Stimulated activated CD4-positive, alpha-beta T cell treated with anti-CD3 and anti-CD28 coated beads, Interleukin-15, amount 100 ng/mL, for 1 hour (primary cell): ENCODE results near the gene PMM1.
"Not testable (repeated sequence)": the region's sequence is repeated elsewhere in the genome, so short reads cannot be mapped to it uniquely, and the experiment has no call there.

Experiments used
- DNase-seq, 2 donors: peaks; one replicate each; pipeline ENCODE4 v3.0.0-alpha.2; 2020; ENCODE audit warnings: low read depth in 1 of 2, low spot score in 1 of 2

PMM1 gene

DNA sequence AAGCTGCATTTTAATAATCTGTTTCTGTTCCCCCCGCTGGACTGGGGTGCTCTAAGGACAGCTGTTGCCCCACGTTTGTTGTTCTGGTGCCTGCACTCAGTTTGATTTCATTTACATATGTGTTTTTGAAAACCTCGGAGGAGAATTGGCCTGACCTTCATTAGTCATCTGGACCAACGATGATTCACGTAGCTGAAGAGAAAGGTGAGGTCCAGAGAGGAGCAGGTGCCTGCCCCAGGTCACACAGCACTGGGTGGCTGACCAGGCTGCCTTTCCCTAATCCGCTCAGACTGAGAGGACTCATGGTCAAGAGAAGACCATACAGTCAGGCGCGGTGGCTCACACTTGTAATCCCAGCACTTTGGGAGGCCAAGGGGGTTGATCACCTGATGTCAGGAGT is 25.1 kb downstream of the PMM1 start:
- DNase-seq: no peak

- no peak for DNase-seq
These were observed 26.5 kb downstream of the PMM1 start for GRCh38 chr22:41563051-41563711.

DNA sequence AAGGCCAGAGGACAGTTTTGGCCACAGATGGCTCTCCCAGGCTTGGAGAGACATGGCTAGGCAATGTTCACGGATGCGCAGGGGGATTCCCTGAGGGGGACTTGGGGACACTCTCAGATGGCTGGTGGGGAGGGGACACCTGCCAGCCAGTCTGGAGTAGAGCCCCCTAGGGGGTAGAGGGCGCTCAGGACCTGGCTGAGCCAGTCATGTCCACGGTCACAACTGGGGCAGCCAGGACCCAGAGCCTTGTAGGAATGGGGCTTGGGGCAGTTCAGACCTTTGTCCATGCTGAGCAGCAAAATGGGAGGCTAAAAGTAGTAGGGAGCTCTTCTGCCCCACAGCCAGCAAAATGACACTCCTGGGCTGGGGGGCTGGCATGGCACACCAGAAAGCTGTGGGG is 27.2 kb downstream of the PMM1 start:
- DNase-seq: no peak

DNA sequence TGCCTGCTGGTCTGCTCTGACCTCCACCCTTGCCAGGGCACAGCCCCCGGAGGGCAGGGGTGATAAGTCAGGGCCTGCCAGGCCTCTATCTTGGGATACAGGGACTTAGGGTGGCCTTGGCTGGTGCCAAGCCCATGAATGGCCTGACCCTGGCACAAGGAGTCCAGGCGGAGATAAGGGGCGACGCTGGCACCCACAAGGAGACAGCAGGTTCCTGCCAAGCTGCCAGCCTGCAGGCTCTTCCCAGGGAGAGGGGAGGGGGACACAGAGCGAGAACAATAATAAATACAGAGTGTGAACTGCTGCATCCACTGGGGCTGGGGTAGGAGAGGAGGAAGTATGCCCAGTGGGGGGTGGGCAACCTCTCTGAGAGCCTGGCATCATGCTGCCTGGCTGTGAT is 27.9 kb downstream of the PMM1 start:
- no peak for DNase-seq

DNA sequence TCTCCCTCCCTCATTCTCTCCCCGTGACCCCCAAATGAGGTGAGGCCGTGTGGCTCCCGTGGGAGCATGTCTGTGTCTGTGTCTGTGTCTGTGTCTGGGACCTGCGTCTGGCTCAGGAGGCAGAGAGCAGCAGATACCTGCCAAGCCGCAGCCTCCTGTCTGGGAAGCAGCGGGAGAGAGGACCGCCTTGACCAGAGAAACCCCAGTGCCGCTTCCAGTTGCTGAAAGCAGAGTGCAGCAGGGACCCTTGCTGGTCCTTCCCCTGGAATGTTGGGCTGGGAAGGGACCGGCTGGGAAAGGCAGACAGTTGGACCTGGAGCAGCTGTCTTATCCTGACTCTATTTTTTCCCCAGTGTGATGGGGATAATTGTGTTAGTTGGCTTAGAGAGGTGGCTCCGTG is 28.3 kb downstream of the PMM1 start:
- DNase-seq: no peak

DNA sequence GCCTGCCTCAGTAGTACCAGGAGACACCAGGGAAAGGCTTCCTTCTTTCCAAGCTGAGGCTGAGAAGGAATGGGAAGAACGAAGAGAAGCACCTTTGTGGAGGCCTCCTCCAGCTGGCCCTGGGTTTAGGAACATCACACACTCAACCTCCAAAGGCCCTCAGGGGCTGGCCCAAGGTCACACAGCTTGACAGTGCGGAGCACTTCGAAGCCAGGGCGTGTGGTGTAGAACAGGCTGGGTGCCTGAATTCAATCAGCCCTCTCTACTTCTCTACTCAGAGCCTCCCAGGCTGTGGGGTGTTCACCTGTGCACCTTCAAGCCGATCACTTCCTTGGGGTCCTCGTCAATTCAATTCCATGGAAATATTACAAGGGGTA is 29.6 kb downstream of the PMM1 start:
- no peak for DNase-seq

- not testable (repeated sequence) for DNase-seq
These were observed 31.4 kb downstream of the PMM1 start for GRCh38 chr22:41558241-41558630.

- no peak for DNase-seq
These were observed 32.0 kb downstream of the PMM1 start for GRCh38 chr22:41557401-41558240.

DNA sequence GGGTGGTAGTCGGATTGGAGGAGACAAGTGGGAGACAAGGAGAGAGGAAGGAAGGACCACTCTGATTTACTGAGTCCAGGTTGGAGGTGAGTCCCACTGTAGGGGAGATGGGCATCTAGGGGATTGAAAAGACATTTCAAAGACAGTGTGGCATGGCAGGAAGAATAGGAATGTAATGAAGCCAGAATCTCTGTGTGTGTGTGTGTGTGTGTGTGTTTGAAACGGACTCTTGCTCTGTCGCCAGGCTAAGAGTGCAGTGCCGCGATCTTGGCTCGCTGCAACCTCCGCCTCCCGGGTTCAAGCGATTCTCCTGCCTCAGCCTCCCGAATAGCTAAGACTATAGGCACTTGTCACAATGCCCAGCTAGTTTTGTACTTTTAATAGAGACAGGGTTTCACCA is 33.1 kb downstream of the PMM1 start:
- DNase-seq: no peak

DNA sequence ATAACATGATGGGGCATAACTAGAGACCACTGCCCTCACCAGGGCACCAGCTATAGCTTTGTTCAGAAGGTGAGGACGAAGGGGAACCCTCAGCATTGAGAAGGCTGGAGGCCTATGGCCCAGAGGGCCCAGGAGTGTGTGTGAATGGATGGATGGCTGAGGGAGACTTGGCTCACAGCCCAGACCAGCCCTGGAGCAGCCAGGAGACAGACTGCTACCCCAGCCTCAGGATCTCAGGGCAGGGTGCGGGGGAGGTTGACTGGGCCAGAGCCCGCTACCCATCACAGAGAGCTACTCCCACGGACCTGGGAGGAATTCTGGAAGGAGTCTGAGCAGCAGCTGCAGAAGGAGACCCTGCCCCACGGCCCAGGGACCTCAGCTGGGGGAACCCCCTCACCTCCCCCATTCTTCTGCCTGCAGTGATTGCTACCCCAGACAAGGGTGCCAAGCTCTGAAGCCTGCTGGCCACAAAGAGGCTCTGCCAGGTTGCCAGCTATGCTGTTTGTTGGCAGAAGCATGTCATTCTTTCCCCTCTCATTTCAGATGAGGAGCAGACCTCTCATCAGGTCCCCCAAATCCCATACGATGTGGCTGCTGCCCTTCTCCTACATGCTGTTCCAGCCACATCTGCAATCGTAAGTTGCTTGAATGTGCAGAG is 34.2 kb downstream of the PMM1 start:
- DNase-seq: no peak

DNA sequence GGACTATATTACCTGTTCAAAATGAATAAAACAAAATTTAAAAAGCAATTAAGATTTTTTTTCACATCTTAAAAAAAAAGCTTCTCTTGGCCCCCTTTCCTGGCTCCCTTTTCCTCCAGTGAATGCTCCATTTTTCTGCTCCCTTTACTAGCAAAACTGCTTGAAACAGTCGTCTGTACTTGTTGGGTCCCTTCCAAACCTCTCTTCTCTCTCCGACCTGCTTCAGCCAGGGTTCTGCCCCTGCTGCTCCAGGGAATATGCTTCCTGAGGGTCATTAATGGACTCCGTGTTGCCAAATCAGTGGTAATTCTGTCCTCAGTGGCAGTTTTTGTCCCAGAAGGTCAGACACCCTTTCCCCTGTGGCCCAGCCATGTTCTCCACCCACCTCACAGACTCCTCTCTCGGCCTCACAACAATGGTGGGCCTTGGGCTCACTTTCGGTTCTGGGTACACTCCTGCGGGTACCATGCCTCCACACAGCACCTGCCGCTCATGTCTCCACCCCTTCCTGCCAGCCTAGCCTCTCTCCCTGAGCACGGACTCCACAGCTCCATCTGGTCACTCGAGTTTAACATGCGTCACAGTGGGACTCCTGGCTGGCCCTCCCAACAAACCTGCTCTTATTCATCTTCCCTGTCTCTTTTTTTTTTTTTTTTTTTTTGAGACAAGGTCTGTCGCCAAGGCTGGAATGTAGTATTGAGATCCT is 37.6 kb downstream of the PMM1 start:
- DNase-seq: no peak

- DNase-seq: no peak
These were observed 38.6 kb downstream of the PMM1 start for GRCh38 chr22:41550952-41551491.

GRCh38 chr22:41548830-41549211 is 40.8 kb downstream of the PMM1 start:
- no peak for DNase-seq

GRCh38 chr22:41544671-41545476 is 44.8 kb downstream of the PMM1 start:
- DNase-seq: no peak

GRCh38 chr22:41543854-41544670 is 45.6 kb downstream of the PMM1 start, which contains the start of gene POLR3H:
TSS of gene POLR3H (minus strand) at chr22:41544470. CDS start at chr22:41544101, 369 bp downstream.
- DNase-seq: peak; percentile 91 to 95

DNA sequence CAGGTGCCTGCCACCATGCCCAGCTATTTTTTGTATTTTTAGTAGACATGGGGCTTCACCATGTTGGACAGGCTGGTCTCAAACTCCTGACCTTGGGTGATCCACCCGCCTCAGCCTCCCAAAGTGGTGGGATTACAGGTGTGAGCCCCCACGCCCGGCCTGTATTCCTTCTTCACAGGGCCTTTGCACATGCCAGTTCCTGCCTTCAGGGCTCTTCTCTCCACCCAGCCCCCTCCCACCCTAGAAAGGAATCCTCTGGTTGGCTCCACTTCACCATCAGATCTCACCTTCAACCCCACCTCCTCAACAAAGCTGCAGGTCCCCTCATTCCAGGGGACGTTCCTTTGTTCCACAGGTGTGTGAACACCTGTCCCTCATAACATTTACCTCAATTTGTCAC is 47.4 kb downstream of the PMM1 start:
- DNase-seq: no peak

DNA sequence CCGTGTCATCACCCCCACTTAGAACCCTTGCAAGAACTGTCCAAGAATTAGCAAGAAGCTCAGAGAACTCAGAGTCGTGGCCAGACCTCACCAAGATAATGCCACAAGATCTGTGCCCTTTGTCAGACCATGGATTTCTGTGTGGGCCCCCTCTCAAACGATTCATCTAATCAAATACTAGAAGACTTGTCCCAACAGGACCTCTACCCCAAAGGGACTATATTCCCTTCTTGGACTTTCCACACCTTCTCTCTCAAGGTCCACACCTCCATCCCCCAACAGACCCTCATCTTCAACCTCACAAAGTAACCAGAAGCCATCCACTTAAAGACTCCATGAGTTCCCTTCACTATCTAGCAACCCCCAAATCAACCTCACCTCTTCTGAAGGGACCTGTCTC is 48.2 kb downstream of the PMM1 start:
- no peak for DNase-seq

- no peak for DNase-seq
These were observed 49.3 kb downstream of the PMM1 start for GRCh38 chr22:41540365-41540764.

DNA sequence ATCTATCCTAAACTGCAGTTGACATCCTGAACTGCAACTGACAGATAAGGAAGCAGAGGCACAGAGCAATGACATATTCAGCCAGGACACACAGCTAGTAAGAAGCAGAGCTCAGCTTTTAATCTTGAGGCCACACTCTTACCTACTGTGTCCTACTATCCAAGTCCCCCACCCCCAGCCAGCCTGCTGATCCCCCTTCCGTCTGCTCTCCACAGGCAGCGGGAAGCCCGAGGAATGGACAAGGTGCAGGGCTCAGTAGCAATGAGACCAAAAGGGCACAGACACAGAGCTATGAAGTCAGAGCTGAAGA is 49.7 kb downstream of the PMM1 start:
- no peak for DNase-seq
